ENCODE measurements around the gene MRPS5.
A peak's percentile ranks its signal among the peaks of the same experiment; 100 is the strongest.
"Not testable (repeated sequence)": the region's sequence is repeated elsewhere in the genome, so short reads cannot be mapped to it uniquely, and the experiment has no call there.

Gene MRPS5

DNA sequence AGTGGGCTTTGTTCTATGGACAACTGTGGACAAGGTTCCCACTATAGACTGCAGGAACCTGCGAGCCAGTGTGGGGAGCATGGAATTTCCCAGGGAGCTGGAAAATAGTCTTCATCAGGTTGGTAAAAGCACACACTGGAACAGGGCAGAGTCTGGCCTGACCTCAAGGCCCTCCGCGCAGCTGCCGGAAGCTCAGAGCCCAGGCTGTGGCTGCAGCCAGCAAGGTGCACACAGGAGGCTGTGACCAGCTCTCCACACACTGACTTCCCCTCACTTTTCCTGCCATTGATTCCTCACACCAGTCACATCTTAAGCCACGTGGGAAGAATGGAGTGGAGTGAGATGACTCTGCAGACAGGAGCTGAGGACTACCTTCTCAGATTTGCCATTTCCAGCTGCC lies 77.0 kb downstream of the MRPS5 start:
- DNase-seq, result no peak

DNA sequence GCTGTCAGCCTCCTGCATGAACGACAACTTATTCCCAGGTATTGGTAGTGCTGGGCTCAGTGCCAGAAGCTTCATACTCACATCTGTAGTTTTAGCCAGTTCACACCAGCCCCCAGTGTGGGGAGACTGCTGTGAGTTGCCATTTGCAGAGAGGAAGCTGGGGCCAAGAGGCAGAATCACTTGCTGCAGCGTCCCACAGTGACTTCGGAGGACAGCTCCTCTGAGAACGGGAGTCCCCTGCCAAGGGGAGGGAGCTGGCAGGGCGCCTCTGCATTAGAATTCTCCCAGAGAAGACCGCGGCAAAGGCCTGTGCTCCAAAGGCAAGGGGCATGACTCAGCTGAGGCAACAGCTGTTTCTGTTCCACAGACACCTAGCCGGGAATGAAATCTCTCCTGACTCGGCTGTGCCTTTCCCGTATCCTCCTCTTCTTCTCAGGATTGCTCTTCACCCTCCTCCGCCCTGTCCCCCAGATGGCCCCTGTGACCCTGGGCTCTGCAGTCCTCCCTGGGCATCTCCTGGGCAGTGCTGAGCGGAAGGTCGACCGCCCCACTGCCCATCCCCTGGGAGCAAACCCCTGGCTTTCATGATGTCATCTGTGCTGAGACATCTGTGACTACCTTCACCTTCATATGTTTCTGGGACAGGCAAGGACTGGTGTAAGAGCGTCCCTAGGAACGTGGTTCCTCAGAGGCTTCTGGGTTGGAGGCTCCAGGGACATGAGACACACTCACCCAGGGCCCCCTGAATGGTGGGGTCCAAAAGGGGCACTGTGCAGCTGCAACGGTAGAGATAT lies 78.1 kb downstream of the MRPS5 start:
- peak; percentile 19 for DNase-seq

DNA sequence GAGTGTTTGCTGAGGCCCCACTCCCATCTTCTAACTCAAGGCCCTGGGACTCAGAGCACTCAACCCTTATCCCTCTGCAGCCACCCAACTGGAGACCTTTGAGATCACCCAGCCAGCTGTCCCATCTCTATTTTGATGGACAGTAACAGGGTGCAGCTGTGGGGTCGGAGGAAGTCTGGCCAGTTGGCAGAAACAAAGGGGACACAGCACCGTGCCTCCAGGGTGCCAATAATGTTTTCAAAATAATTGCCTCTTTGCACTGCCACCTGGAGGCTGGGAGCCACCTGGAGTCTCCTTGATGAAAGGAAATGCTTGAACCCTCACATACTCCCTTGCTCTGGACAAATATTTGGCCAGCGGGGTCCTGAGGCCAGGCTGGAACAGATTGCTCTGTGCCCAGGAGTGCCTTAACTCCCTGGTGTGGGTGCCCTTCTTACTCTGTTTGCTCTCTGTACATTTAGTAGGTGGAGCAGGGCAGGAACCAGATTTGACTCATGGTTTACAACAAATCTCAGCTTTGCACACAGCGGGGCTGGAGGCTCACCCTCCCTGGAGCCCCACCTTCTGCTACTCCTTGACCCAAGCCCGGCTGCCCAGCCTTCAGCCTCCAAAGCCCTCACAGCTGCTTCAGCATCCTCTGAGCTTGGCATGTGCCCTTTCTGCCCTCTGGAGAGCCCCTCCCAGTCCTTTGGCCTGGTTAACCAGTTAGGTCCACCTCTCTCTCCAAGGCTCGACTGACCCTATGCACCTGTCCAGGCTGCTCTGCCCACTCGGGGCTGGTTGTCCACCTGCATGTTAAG lies 78.9 kb downstream of the MRPS5 start:
- no peak for DNase-seq

DNA sequence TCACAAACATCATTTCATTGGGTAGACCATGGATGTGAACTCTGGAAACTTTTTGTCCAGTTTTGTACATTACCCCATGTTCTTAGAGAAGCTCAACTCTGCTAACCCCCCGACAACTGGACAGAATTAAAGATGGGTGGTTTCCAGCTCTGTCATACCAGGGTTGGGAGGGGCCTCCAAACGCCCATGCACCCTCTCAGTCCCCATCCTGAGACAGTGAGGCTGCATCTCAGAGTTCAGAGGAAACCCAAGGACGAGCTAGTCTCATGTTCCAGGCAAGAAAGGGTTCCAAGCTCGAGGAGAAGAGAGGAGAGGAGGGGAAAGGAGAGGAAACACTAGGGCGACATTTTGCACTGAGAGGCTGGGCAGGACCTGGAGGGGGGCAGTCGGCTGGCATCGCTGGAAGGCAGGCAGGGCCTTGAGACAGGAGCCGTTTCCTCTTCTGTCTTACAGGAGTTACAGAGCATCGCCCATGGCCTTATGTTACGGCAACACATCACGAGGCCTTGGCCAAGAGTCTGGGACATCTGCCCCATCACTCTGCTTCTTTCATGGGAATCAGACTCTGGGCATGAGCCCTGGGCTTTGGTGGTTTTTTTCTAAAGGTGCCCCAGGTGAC lies 79.7 kb downstream of the MRPS5 start:
- no peak for DNase-seq

DNA sequence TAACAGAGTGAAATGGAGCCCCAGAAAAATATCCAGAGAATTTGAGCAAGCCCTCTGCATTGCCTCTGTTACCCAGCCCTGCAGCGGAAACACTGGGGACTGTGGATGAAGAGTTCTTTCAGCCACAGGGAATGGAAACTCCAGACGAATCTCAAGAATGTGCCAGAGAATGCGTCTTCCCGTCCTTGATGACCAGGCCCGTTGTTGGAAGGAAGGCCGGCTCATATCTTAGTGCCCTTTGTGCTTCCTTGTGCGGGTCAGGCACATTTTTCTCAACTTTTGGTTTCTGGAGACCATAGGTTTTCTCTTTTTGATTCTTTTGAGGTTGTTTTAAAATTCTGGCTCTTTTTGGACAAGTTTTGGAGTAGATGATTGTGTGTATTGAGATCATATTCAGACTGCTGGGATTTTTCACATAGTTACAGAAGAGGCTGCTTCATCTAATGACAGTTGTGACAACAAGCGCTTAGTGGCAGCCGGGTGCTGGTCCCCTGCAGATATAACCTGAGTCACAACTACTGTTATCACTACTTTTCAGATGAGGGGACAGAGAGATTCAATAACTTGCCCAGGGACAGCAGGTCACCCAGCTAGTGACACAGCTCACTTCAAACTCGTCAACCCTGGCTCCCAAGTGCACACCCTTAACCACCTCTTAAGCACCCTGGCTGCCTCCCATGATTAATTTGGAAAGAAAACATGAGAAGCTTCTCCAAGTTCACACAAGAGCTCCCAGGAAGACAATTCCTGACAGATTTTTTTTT lies 80.4 kb downstream of the MRPS5 start:
- DNase-seq, result no peak

GRCh38 chr2:95040426-95040825 lies 81.2 kb downstream of the MRPS5 start:
- DNase-seq, result no peak

DNA sequence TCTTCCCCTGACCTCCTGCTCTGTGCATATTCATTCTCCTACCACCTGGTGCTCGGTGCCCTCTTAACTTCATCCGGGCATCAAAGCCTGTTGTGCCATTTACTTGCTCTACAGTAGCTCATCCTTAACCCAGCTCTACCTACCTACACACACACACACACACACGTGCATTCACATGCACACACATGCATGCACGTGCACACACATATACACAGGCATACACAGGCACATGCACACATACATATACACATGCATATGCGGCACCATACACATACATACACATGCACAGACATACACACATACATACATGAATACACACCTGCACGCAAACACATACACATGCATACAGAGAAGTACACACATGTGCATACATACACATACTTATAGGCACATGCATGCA lies 81.6 kb downstream of the MRPS5 start:
- no peak for DNase-seq

DNA sequence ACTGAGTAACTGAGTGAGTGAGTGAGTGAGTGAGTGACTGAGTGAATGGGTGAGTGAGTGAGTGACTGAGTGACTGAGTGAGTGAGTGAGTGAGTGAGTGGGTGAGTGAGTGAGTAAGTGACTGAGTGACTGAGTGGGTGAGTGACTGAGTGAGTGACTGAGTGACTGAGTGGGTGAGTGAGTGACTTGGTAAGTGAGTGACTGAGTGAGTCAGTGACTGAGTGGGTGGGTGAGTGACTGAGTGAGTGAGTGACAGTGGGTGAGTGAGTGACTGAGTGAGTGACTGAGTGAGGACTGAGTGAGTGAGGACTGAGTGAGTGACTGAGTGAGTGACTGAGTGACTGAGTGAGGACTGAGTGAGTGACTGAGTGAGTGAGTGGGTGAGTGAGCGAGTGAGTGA lies 82.2 kb downstream of the MRPS5 start:
- no peak for DNase-seq

GRCh38 chr2:95038635-95039298 lies 82.8 kb downstream of the MRPS5 start:
- no peak for DNase-seq

GRCh38 chr2:95037841-95038585 lies 83.6 kb downstream of the MRPS5 start:
- DNase-seq, result not testable (repeated sequence)

DNA sequence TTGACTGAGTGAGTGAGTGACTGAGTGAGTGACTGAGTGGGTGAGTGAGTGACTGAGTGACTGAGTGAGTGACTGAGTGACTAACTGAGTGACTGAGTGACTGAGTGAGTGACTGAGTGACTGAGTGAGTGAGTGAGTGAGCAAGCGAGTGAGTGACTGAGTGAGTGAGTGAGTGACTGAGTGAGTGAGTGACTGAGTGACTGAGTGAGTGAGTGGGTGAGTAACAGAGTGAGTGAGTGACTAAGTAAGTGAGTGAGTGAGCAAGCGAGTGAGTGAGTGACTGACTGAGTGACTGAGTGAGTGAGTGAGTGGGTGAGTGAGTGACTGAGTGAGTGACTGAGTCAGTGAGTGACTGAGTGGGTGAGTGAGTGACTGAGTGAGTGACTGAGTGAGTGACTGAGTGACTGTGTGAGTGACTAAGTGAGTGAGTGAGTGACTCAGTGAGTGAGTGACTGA lies 84.2 kb downstream of the MRPS5 start:
- DNase-seq, result no peak

DNA sequence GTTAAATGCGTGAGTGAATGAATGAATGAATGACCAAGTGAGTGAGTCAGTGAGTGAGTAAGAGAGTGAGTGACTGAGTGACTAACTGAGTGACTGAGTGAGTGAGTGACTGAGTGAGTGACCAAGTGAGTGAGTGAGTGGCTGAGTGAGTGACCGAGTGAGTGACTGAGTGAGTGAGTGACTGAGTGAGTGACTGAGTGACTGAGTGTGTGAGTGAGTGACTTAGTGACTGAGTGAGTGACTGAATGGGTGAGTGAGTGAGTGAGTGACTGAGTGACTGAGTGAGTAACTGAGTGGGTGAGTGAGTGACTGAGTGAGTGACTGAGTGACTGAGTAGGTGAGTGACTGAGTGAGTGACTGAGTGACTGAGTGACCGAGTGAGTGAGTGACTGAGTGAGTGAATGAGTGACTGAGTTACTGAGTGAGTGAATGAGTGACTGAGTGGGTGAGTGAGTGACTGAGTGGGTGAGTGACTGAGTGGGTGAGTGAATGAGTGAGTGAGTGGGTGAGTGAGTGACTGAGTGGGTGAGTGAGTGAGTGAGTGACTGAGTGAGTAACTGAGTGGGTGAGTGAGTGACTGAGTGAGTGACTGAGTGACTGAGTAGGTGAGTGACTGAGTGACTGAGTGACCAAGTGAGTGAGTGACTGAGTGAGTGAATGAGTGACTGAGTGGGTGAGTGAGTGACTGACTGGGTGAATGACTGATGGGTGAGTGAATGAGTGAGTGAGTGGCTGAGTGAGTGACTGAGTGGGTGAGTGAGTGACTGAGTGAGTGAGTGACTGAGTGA lies 84.8 kb downstream of the MRPS5 start:
- DNase-seq, result no peak

All from NCI-H2029 (cell line).